Cerebellar nuclear complex (tissue), 1 donor: ENCODE data around the gene PPIA.
A peak's percentile ranks its signal among the peaks of the same experiment; 100 is the strongest.

Source experiments
- DNase-seq, 2 experiments: peaks; one replicate each; lab custom pipeline; 2025; lab: John Stamatoyannopoulos, UW

PPIA gene

DNA sequence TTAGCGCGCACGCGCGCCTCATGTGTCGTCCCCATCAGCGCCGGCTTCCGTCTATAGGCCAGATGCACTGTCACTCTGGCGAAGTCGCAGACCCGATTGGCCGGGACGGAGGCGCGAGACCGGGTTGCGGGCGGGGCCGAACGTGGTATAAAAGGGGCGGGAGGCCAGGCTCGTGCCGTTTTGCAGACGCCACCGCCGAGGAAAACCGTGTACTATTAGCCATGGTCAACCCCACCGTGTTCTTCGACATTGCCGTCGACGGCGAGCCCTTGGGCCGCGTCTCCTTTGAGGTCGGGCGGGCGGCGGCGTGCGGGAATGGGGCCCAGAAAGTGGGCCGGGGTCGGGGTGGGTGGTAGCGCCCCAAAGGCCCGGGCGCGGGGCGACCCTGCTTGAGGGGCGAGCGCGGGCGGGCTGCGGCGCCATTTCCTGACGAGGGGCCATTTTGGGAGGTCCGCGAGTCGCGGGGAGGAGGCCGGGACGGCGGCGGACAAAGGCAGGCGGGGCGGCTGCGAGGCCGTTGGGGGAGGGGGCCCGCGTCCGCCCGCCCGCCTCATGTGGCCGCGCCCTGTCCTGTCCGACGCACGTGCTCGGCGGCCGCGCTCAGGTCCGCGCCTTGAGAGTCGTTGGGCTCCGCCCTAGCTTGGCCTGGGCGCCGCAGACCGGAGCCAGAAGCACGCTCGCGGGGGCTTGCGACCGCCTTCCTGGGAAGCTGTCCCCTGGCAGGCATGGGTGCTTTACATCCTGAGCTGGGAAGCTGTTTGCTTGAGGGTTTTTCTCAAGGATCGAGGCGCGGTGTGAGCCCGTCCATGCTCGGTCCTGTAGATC is at the start of gene PPIA:
TSS of gene PPIA (plus strand) at position 178 of the 825 bp plus-strand sequence. CDS start at position 222, 44 bp downstream.
- peak; percentile 77 to 84 for DNase-seq

DNA sequence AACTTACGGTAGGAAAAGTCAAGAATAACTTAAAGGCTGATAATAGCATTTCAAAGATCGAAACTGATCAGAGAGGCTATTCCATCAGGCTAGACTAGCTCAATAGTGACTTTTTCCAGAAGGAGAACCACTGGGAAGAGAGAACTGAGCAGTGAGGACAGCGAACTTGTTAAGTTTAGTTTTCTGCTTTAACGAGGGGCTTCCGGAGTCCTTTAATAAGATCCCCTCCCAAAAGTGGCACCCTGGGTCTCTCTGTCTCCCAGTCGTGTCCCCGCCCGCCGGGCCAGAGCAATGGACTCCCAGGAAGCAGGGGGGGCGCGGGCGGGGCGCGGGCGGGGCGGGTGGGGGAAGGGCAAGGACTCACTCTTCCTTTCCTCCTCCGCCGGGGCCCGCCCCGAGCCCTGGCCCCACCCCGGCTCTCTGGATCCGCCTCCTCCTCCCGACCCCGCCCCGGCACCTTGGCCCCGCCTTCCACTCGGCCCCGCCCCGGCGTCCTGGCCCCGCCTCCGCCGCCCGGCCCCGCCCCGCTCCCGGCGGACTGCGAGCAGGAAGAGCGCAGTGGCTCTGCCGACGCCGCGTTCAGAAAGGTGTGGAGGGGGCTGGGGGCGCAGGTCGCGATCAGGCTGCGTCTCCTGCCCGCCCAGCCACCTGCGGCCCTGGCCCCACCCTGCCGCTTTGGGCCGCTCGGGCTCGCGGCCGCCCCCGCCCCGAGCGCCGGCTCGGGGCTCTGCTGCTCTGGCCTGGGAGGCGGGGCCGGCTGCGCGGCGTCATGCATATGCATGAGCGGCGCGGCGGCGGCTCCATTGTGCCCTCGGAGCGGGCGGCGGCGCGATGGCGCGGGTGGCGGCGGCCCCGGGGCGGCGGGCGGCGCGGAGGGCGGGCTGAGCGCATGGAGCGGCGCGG is 48.2 kb upstream of the PPIA start, which contains the start of gene ZMIZ2:
TSS of gene ZMIZ2 (plus strand) at position 803 of the 903 bp plus-strand sequence. CDS start 7,403 bp downstream, outside the sequence.
- peak; percentile 53 to 69 for DNase-seq

DNA sequence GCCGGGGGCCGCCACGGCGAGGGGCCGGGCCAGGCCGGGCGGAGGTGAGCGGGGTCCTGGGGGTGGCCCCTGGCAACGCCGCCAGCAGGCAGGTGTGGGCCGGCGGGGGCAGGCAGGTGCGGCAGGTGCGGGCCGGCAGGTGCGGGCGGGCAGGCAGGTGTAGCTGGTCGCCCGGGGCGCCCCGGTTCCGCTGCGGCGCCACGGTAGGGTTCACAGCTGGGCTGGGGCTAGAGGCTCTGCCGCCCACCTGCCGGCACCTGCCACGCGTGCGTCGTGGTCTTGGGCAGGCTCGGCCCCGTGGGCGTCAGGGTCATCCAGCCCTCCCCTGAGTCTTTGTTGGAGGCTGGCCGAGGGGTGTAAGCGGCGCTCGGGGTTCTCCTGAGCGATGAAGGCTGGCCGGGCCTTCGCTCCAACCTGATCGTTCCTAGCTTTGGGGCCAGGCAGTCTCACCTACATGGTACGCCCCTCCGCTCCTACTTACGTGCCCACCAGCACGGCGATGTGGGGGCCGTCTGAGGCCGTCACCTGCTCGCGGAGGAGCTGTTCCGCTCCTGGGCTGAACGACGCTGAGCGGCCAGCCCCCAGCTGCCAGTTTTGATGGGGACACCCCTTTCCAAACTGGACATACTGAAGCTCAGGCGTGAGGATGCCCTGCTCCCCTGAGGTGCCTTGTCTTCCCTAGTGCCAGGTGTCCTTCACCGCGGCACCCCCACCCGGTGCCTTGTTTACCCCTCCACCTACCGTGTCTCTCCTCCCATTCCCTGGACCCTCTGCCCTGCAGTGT is 47.3 kb upstream of the PPIA start:
- no peak for DNase-seq

DNA sequence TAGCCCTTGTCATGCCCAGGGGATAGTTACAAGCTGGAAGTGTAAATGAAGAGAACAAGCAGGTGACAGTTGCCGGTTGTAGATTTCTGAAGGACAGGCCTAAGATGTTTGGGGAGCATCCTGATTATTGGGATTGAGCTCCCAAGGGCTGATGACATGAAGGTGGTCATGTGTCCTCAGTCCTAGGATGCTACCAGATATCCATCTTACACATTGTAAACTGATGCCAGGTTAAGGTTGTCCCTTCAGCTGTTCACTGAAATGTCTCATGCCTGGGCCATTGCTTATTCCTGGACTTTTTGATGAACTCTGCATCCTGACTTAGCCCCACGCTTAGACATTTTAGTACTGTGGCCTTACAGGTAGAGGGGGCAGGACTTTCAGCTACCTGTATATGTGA is 46.5 kb upstream of the PPIA start:
- no peak for DNase-seq

DNA sequence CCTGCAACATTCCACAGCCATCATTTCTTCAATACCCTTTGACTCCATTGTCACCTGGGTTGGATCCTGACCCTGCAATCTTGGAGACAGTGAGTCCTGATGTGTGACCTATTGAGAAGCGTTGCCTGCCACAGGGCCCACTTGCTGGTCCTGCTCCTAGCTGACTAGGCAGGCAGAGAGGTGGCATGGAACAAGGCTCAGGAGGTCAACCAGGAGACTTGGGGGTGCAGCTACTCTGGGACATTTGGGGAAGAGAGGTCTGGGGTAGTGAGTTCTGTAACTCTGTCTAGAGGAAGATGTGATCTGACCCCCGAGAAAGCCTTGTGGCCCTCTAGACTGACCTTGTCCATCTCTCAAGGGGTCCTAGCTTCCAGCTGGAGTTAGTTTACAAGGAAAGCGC is 46.1 kb upstream of the PPIA start:
- DNase-seq = no peak

DNA sequence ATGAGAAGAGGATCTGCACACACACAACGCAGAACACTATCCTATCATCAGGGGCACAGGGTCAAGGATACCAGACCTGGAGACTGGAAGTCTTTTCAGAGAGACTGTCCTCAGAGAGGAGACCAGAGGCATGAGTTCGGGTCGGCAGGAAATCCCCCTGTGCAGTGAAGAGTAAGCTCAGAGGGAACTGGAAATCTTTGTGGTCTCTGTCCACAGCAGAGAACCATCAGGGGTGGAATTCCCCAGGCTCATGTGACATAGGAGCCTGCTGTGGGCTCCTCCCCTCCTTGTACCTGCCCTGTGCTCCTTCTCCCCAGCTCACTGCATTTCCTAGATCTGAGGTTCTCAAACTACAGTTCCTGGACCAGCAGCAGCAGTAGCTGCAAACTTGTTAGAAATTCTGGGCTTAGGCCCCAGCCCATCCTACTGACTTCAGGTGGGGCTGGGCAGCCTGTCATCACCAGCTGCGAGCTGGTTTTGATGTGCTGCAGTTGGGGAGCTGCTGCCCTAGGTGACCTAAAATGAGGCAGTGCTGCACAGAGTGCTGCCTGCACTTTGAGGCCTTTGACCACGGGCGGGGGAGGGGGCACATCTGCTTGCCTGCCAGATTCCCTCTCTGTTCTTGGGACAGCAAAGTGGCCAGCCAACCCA is 45.4 kb upstream of the PPIA start:
- no peak for DNase-seq

DNA sequence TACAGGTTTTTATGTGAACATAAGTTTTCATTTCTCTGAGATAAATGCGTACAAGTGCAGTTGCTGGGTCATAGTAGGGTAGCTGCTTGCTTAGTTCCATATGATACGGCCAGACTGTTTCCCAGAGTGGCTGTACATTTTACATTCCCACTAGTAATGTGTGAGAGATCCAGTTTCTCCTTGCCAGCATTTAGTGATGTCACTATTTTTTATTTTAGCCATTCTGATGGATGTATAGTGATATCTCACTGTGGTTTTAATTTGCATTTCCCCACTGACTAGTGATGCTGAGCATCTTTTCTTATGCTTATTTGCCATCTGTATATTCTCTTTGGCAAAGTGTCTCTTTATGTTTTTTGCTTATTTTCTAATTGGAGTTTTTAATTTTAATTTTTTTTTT is 43.7 kb upstream of the PPIA start:
- DNase-seq = no peak

DNA sequence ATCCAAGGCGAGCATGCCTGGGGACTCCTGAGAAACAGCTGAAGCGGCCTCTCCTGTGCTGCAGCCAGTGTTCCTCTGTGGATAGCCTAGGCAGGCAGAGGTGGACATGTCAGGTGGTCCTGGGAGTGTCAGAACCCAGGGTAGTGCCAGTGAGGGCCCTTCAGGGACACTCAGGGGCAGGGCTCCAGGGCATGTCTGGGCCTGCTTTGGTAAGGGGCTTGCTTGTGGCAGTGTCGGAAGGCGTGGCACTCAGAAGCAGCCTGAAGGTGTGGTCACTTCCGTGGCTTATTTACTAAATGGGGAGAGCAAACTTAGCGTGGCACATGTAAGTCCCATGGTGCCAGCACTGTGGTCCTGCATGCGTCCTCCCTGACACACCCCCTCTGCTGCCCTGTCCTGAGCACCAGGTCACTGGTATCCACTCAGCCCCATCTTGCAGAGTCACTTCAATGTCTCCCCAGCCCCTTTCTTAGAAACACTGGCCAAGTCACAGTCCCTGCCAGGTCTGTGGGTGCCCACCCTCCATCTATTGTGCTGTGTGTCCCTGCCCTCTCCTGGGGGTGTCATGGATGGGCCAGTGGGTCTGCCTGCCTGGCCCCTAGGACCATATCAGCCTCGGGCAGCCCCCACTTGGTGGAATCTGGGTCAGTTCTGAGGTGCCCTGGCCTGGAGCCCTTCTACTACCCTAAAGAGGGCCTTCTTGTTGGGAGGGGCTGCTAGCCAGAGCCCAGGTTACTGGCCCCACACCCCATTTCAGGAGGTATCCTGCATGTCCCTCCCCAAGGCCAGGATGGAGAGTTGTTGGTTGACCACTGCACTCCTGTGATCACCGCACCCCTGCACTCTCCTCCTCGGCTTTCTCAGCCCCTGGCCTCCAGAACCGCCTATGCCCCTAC is 41.4 kb upstream of the PPIA start:
- DNase-seq = no peak

DNA sequence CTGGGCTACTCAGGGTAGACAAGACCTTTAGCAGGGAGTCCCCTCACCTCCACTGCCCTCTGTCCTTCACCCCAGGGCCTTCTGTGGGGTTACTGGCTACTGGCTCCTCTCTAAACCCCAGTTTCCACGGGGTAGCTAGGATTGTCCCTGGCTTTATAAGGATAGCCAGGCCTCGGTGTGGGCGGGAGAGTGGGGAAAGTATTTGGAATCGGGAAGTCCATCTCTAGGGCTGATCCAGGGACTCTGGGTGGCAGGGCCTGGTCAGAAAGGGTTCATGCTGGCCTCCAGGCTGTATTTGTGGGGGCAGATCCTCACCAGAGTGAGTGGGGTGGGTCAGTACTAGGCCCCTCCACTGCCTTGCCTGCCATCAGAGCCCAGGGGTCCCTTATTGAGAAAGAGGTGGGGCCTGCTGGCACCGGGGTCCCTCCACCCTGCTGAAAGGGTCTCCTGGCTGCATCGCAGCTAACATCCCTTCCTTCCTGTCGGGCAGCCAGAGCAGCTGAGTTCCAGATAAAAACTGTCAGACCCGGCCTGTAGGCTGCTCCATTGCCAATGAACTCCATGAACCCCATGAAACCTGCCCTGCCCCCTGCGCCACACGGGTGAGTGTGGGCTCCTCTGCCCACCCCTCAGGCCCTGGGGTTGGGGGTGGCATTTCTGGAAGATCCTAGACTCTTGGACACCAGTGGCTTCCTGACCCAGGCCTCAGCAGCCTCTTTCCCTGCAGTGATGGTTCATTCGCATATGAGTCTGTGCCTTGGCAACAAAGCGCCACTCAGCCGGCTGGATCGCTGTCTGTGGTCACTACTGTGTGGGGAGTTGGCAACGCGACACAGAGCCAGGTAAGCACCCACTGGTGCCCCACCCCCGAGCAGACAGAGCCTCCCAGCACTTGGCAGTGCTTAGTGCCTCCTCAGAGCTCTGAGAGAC is 40.5 kb upstream of the PPIA start:
- no peak for DNase-seq

DNA sequence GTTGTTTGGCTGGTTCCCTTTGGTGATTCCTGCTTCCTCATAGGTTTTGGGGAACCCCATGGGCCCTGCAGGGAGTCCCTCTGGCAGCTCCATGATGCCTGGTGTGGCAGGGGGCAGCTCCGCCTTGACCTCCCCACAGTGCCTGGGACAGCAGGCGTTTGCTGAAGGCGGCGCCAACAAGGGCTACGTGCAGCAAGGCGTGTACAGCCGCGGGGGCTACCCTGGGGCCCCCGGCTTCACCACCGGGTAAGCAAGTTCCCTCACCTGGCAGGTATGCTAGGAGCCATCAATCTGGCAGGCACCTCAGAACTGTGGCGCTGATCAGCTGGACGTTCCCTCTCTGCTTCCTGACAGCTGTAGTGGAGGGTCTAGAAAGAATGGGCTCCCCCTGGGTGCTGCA is 39.6 kb upstream of the PPIA start:
- no peak for DNase-seq

DNA sequence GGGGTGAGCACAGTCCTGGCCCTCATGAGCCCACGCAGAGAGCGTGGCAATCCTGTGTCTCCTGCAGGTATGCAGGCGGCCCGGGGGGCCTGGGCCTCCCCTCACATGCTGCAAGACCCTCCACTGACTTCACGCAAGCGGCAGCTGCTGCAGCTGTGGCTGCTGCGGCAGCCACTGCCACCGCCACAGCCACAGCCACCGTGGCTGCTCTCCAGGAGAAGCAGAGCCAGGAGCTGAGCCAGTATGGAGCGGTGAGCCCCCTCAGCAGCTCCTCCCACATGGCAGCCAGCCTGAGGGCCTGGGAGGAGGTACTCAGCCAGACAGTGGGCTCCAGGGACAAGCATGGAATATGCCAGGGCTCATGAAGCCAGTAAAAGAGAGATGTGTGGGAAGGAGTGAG is 39.2 kb upstream of the PPIA start:
- no peak for DNase-seq

DNA sequence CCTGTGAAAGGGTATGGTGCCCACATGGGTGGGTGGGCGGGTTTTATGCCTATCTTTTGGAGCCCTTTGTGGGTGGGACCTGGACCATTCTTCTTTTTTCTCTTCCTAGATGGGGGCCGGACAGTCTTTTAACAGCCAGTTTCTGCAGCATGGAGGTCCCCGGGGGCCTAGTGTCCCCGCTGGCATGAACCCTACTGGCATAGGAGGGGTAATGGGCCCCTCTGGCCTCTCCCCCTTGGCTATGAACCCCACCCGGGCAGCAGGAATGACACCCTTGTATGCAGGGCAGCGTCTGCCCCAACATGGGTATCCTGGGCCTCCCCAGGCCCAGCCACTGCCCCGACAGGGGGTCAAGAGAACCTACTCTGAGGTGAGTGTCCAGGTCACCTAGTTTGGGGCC is 38.7 kb upstream of the PPIA start:
- DNase-seq = no peak

DNA sequence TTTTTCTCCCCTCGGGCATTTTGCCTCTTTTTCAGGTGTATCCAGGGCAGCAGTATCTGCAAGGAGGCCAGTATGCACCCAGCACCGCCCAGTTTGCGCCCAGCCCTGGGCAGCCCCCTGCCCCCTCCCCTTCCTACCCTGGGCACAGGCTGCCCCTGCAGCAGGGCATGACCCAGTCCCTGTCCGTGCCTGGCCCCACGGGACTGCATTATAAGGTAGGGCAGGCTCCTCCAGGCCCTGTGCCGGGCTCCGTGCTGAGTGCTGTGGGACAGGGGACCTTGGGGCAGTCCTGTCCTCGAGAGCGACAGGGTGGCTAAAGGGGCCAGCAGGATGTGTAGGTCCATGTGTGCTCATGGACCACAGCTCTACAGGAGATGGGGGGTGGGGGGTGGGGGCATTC is 37.2 kb upstream of the PPIA start:
- DNase-seq = no peak

DNA sequence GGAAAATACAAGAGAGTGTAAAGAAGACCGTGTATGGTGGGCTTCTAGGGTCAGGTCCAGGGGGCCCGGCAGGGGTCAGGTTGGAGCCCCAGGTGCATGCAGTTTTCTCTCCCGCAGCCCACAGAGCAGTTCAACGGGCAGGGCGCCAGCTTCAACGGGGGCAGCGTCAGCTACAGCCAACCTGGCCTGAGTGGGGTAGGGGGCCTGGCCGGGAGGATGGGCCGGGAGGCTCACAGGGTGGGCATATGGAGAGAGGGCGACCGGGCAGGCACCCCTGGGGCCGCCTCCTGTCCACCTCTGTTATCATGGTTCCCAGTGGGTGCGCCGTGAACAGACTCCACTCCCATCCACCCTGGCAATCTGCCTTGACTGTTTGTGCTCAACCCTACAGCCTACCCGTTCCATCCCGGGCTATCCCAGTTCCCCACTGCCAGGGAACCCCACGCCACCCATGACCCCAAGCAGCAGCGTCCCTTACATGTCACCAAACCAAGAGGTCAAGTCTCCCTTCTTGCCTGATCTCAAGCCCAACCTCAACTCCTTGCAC is 36.4 kb upstream of the PPIA start:
- DNase-seq = no peak

DNA sequence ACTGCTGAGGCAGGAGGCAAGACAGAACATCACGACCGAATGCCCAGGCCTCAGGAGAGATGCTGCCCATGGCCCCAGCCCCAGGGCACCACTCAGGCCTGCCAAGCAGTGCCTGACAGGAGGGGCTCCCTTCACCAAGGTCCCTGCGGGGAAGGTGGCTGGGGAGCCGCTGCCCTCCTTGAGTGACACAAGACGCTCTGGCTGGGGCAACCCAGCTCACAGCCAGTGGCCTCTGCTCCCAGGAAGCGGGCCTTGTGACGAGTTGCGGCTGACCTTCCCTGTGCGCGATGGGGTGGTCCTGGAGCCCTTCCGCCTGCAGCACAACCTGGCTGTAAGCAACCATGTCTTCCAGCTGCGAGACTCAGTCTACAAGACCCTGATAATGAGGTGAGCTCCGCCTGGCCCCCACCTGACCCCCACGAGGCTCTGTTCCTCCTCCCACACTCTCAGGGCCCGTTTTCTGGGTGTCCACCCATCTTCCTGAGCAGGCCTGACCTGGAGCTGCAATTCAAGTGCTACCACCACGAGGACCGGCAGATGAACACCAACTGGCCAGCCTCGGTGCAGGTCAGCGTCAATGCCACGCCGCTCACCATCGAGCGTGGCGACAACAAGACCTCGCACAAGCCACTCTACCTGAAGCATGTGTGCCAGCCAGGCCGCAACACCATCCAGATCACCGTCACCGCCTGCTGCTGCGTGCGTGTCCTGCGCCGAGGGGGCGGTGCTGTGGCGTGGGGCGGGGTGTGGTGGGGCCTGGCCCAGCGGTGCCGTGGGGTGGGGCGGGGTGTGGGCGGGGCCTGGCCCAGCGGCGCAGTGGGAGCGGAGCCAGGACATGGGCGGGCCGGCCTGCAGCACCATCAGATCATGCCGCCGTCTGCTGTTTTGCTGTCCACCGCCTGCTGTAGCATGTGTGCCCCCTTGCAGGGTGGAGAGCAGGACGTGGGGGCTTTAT is 35.0 kb upstream of the PPIA start:
- DNase-seq = no peak

DNA sequence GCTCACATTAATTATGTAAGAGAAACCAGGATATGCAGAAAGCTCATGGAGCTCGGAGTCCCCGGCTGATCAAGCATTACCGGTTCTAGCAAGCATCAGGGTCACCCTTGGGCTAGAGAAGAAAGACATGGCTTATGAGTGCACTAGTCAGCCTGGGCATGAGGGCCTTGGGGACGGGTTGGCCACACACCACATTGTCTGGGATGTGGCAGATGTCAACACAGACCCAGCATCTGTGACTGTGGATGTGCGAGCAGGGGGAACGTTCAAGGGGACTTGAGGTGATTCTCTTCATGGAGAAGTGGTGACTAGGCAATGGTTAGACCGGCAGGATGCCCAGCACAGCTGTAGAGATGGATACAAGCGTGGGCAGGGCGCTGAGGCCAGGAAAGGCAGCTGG is 34.2 kb upstream of the PPIA start:
- no peak for DNase-seq

DNA sequence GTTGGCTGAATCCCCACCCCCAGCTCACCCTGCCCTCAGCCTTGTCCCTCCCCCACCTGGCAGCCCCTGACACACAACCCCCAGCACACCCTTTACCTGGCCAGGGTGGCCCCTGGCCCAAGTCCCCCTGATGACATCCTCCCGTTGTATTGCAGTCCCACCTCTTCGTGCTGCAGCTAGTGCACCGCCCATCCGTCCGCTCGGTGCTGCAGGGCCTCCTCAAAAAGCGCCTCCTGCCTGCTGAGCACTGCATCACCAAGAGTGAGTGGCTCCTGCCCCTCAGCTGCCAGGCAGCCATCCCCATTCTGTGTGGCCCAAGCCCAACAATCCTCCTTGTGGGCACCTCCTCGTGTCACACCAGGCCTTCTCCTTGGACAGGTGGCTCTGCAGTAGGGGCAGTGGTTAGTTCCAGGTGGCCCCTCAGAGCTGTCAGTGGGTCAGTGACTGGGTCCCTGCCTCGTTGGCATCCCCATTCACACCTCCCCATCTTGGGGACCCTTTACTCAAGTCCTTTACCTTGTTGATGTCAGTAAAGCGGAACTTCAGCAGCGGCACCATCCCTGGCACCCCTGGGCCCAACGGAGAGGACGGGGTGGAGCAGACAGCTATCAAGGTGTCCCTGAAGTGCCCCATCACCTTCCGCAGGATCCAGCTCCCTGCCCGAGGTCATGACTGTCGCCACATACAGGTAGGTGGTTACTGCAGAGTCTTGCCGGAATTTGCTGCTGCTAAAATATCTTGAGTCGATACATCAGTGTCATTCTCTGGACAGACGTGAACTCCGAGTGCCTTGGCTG is 33.6 kb upstream of the PPIA start:
- DNase-seq = no peak
